ENCODE measurements around the gene CELF1. TPM values are rescaled to one million over a fixed set of nuclear protein-coding genes. Genes with fewer than 3 reads are reported as not detected.

CELF1 gene
- total RNA-seq, 2 experiments from 2014 or later: 103 to 111 TPM

DNA sequence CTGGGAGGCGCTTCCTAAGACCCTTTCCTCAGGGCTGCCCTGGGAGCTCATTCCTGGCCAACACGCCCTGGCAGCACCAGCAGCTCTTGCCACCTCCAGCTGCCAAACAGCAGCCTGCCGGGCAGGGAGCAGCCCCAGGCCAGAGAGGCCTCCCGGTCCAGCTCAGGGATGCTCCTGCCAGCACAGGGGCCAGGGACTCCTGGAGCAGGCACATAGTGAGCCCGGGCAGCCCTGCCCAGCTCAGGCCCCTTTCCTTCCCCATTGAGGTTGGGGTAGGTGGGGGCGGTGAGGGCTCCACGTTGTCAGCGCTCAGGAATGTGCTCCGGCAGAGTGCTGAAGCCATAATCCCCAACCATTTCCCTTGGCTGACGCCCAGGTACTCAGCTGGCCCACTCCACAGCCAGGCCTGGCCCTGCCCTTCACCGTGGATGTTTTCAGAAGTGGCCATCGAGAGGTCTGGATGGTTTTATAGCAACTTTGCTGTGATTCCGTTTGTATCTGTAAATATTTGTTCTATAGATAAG, 136.9 kb downstream of the CELF1 start:
- Mint-ChIP-seq H3K27ac (no peak overlapping the region), H3K9me3 (no peaks in the 10 kb centered on the region), H3K4me1 (ENCODE audit: low read depth) (no peaks in the 10 kb centered on the region), H3K4me3 (no peak overlapping the region), H3K36me3 (ENCODE audit: low read depth) (peaks cover 70% of the 10 kb centered on the region), H3K27me3 (no peaks in the 10 kb centered on the region)
- Histone ChIP-seq H3K4me1 (ENCODE audit: insufficient read depth, low read length) (peaks cover 8% of the 10 kb centered on the region), H3K27ac (ENCODE audit: low read depth in 1 of 2, low read length in 2 of 2) (no peak overlapping the region), H3K27me3 (ENCODE audit: control insufficient read depth in 1 of 2, insufficient read depth in 2 of 2, low read length in 2 of 2) (no peaks in the 10 kb centered on the region), H3K4me3 (ENCODE audit: low read length) (no peak overlapping the region), H3K36me3 (ENCODE audit: insufficient read depth, low read length) (peaks cover 61% of the 10 kb centered on the region), H3K9me3 (ENCODE audit: control insufficient read depth in 1 of 2, insufficient read depth in 1 of 2, low read length in 2 of 2) (no peaks in the 10 kb centered on the region)
- DNase-seq: peak in 1 of 14 experiments; percentile 13
- intact Hi-C loops (cut with DNase I, micrococcal nuclease): no loop called here
- TF ChIP-seq, protein P1, sequence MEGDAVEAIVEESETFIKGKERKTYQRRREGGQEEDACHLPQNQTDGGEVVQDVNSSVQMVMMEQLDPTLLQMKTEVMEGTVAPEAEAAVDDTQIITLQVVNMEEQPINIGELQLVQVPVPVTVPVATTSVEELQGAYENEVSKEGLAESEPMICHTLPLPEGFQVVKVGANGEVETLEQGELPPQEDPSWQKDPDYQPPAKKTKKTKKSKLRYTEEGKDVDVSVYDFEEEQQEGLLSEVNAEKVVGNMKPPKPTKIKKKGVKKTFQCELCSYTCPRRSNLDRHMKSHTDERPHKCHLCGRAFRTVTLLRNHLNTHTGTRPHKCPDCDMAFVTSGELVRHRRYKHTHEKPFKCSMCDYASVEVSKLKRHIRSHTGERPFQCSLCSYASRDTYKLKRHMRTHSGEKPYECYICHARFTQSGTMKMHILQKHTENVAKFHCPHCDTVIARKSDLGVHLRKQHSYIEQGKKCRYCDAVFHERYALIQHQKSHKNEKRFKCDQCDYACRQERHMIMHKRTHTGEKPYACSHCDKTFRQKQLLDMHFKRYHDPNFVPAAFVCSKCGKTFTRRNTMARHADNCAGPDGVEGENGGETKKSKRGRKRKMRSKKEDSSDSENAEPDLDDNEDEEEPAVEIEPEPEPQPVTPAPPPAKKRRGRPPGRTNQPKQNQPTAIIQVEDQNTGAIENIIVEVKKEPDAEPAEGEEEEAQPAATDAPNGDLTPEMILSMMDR (IDR thresholded peaks at IDR 0.05): no peak
- CTCF ChIA-PET: no interaction called here
- POLR2A ChIA-PET: interaction anchor here (0.7 kb wide), 1 partner anchor 10 kb away, joined by 3 read pairs; the partner anchor contains the start of gene PSMC3
- no peak for ATAC-seq (ENCODE audit: poor library complexity)

Other genes with a start within 250 kb of the CELF1 start
- not detected for gene MYBPC3, start 200.4 kb downstream of the CELF1 start, total RNA-seq
- 1 to 10 TPM; 4.9 to 5.9 TPM for gene SPI1, start 174.6 kb downstream of the CELF1 start, total RNA-seq
- 10 to 100 TPM; 36.6 to 39.2 TPM for gene SLC39A13, start 144.5 kb downstream of the CELF1 start, total RNA-seq
- gene PSMC3, start 126.7 kb downstream of the CELF1 start, total RNA-seq: 10 to 100 TPM; 51.3 to 59.5 TPM
- under 1 TPM; 0.56 to 0.85 TPM for gene RAPSN, start 104.0 kb downstream of the CELF1 start, total RNA-seq
- 10 to 100 TPM; 18.9 to 26.7 TPM for gene PTPMT1, start 12.5 kb upstream of the CELF1 start, total RNA-seq
- gene KBTBD4, start 25.8 kb upstream of the CELF1 start, total RNA-seq: 10 to 100 TPM; 29.1 to 30.2 TPM
- 100 to 1,000 TPM; 139 to 144 TPM for gene NDUFS3, start 25.9 kb upstream of the CELF1 start, total RNA-seq
- gene FAM180B, start 33.5 kb upstream of the CELF1 start, total RNA-seq: under 1 TPM; 0.55 to 0.92 TPM
- under 1 TPM; 0.41 to 0.92 TPM for gene C1QTNF4, start 41.3 kb upstream of the CELF1 start, total RNA-seq
- gene MTCH2, start 89.4 kb upstream of the CELF1 start, total RNA-seq: 10 to 100 TPM; 11.8 to 12.7 TPM
- gene AGBL2, start 162.2 kb upstream of the CELF1 start, total RNA-seq: 1 to 10 TPM; 3.6 to 4.4 TPM
- 100 to 1,000 TPM; 402 to 427 TPM for gene FNBP4, start 214.2 kb upstream of the CELF1 start, total RNA-seq